Activated CD8-positive, alpha-beta memory T cell treated with anti-CD3 and anti-CD28 coated beads, Interleukin-2, amount 50 U/mL, for 1 hour (primary cell): Measurements from ENCODE around the gene PRDM8.
"Not testable (repeated sequence)": the region's sequence is repeated elsewhere in the genome, so short reads cannot be mapped to it uniquely, and the experiment has no call there.

Experiments used
- DNase-seq: peaks from one replicate; pipeline ENCODE4 v3.0.0-alpha.2; 2020; ENCODE audit errors: extremely low read depth

PRDM8 gene

DNA sequence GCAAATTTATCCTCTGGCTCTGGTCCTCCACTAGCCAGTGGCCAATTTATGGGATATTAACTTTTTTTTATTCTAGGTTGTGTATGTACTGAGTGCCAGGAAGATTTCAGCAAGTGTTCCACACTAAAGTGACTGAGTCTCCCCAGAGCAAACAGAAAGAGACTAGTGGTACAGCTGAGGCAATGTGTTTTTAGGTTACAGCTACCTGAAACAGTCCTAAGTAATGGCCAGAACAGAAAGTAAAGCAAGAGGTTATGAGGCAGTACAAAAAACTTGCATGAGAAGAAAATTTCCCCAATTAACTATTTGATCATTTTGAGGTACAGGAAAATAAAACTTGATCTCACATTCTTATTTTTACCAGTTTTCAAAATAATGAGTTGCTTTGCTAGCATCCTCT lies 31.2 kb downstream of the PRDM8 start:
- DNase-seq = no peak

DNA sequence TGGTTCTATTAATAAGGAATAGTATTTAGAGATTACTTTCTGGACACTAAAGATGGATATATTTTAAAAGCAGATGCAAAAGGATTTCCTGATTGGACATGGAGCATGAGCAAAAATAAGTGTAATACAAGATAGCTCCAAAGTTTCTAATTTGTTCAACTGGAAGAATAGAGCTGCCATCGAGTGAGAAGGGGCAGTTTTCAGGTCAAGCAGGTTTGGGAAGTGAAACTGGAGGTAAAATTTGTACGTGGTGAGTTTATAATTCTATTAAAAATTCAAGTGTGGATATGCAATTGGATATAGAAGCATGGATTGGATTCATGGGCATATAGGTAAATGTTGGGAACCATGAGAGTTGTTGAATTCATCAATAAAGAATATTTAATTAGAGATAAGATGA lies 31.8 kb downstream of the PRDM8 start:
- no peak for DNase-seq

DNA sequence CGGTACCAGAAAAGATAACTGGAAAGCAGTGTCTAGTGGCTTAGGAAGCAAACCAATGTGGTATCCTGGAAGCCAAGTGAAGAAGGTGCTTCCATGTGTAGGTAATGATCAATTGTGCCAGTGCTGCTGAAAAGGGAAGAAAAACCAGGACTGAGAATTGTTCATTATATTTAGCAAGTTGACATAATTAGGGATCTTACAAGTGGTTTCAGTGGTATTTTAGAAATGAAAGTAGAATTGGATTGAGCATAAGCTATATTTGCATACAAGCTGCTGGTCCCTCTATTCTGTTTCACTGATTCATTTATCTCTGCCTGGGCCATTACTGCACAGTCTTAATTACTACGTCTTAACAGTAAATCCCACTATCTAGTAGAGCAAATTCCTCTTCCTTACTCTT lies 32.3 kb downstream of the PRDM8 start:
- no peak for DNase-seq

DNA sequence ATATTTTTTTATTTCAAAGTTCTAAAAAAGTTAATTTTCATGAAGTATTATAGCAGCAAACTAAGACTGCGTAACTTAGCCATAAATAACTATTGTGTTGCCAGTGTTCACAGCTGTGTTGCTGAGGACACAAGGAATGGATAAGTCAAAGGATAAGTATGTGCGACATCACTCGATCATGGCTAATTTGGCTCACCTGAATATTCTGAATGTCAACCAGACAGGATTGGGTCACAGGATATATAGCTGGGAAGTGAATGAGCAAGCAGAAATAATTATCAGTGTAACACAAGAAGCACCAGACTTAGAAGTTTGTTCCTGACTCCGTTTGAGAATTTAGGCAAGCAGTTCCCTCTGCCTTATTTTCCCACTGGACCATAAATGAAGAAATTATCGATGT lies 33.9 kb downstream of the PRDM8 start:
- no peak for DNase-seq

DNA sequence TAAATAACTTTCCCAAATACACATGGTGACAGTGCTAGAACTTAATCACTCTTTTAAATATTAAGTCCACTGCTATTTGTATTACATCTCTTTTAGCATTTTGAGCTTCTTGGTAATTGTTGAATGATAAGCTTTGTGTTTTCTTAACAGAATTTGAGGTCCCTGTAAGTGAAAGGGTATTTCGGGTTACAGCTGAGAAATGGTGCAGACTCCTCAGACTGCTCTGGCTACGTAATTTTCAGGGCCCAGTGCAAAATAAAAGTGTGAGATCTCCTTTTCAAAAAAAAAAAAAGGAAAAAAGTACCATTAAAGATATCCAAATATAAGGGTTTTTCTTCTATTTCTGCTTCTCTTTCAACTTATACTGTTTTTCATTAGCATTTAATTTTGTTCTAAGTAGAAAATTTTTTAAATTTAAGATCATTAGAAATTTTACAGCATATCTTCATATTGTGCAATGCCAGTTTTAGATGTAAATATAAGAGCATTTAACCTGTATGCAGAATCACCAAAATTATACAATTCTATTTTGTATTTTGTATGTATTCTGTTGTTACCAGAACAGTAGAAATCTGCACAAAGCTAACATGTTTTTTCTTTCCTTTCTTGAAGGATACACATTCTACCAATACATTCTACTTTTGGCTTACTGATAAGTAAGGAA lies 35.5 kb downstream of the PRDM8 start:
- no peak for DNase-seq

DNA sequence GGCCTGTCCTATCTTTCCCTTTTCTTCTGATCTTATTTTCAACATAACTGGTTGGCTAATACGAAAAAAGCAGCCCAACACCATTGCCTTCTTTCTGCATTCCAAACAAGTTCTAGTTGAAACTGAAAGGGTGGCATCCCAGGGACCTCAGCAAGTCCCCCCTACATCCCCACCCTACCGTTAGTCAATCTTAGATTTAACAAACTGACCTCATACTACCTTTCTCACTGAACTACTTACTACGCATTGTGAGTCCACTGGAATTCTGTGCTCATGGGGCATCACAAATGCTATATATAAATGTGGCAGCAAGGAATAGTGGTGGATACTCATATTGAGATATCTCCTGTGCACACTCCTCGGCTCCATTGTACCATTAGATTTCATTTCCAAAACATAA lies 36.1 kb downstream of the PRDM8 start:
- DNase-seq = no peak

DNA sequence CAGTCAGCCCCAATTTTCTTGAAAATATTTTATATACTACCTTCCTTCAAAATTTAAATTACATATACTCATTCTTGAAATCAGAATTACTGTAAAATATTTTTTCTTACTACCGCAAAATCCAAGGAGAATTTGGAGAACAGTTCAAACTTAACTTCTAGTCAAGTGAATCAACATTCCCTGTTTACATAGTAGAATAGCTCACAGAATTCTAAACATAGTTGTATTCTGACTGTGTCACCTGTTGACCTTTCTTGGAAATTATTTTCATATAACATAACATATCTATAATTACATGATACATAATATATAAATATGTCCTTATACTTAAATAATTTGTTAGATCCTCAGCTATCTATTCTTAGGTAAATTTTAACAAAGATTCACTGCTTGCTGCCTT lies 38.1 kb downstream of the PRDM8 start:
- no peak for DNase-seq

DNA sequence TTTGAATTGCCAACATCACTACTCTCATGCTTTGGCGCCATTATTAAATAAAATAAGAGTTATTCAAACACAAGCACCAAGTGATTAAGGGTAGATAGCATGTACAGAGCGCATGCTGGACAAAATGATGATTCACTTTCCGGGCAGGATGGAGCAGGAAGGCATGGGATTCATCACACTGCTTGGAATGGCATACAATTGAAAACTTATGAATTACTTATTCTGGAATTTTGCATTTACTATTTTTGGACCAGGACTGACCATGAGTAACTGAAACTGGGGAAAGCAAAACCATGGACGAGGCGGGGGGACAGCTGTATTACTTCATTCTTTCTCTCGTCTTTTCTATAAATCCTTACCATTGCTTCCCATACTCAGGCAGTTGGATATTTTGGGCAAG lies 40.7 kb downstream of the PRDM8 start:
- no peak for DNase-seq

DNA sequence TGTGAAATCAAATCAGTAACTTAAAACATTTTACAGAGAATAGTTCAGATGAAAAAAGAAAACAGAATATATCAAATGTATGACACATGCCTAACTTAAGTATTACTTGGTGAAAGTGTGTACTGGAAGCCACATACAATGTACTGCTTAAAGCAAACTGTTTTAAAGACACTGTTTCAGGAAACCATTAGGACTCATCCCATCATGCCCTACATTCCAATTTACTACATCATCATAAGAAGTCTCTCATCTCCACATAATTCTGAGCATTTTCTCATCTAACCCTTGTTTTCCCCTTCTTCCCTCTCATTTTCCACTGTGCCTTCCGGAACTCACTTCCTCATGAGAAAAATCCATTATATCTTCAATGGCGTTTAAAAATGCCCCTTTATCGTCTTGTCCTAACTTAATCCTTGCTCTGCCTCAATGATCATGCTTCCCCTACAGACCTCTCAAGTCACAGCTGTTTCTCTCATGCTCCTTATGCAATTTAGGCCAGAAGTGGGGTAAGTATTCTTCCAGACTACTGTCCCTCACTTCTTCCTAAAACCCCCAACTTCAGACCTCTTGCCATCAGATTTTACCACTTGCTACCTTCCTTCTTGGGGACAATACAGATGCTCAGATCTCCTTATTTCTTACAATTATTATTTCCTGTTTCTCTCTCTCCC lies 42.3 kb downstream of the PRDM8 start:
- DNase-seq = no peak

DNA sequence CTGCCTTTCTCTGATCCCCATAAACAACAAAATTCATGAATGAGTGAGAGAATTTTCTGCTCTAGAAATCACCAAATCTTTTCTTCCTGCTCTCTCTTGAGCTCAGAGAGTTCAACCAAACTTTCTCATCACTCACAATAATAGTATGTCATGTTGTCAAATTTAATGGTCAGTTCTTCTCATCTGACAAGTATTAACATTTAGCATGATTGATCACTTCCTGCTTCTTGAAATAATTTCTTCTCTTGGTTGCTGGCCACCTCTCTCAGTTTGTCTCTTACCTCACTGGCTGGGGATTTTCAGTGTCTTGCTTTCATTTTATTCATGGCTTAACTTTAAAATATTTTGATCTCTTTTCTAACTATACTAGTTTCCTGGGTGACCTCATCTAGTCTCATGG lies 43.7 kb downstream of the PRDM8 start:
- DNase-seq = no peak

DNA sequence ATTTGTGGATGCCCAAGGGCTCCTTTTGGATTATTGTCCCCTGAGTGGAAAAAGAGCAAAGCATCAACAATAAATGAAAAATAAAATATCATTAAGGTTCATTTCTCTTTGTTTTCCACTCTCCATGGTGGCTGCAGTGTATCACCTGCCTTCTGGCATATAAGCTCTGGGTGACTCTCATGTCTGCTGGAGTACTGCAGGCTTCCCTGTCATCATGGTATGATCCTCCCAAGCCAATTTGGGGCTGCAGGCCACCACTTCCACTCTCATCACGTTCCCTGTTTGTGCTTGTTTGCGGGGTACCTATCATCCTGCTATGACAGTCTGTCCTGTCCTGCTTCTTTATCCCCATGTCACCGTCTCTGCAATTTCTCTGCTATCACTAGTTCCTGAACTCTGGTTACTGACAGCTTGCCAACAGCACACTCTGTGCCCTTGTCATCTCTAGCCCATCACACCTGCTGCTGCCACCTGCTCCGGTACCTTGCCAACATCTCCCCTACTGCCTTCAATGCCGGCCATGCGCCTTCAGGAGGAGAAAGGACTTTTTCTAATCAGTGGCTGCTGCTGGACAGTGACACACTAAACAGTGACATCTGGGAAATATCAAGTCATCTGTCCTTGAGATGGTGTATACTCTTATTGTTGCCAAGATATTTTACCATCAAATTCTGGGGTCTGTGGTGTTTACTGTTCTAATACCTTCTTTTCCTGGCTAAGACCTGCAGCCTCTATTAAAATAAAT lies 46.1 kb downstream of the PRDM8 start:
- DNase-seq = no peak

DNA sequence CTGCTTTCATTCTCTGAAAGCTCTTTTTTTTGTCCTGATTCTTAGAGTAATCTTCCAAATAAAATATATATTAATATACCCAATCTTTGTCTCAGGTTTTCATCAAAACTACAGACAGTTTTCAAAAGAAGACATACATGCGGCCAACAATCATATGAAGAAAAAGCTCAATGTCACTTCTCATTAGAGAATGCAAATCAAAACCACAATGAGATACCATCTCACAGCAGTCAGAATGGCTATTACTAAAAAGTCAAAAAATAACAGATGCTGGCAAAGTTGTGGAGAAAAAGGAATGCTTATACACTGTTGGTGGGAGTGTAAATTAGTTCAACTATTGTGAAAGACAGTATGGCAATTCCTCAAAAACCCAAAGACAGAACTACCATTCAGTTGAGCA lies 50.2 kb downstream of the PRDM8 start:
- not testable (repeated sequence) for DNase-seq

DNA sequence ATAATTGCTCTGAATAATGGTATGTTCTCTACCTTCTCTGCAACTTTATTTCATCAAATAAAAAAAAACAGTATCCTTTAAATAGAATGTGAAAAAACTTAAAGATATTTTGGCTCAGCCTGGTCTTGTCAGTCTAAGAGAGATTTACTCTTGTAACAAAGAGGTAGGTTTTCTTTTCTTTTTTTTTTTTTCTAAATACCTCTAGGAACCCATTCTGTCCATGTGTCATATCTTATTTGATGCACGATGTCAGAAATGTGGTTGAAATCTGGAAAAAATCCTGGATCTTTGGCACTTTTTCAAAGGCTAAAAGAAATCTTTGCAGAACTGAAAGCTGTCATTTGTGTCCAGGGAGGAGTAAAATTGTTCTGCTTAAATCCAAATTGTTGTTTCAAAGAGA lies 51.8 kb downstream of the PRDM8 start:
- no peak for DNase-seq

DNA sequence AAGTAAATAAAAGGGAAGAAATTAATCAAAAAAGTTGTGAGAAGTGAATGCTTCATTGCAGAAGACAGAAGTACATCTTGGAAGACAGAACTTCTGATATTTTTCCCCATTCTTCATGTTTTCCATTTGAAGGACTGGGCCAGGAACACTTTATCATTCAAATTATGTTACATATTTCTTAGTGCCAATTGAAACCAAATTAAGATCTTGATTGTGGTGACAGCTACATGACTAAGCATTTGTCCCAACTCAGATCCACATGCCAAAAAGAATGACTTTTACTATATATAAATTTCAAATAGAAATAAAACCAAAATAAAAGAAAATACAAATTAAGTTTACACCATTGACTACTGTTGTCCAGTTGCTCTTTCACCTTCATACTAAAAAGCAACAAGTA lies 55.1 kb downstream of the PRDM8 start:
- no peak for DNase-seq

DNA sequence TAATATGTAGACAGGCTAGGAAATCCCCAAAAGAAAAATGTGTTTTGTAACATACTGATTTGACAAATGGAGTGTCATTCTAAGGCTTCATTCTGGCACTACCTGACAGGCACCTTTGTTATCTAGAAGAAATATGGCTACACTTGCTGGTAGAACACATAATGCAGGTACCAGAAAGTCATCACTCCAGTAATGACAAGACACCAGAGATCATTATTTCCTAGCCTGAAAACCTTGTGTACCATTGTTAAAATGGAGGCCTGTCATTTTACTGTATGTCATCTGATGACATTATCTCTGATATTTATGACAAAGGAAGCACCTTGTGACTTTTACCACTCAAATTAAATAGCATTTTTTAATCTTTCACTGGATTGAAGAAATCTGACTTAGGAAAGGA lies 55.6 kb downstream of the PRDM8 start:
- no peak for DNase-seq

DNA sequence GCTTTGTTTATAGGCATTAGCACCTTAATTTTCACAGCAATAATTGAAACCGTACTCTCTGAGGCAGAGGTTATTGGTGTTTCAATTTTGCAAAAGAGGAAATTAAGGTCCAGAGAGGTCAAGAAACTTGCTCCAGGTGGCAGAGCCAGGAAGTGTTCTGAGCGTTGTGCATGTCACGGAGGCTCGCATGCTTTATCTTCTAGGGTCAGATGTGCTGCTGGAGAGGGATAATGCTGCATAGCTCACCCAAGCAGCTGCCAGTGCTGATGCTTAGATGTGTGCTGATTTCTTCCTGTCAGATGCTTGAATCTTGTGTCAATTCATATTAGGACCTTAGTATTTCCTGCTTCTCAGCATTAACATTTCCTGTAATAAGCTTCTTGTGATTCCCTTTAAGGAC lies 56.2 kb downstream of the PRDM8 start:
- no peak for DNase-seq
